ENCODE data around the gene LNPK.

- TF ChIP-seq POLR2A (IDR thresholded peaks at IDR 0.05; ENCODE audit: low read length) (no peak), GATA1 (IDR thresholded peaks at IDR 0.05; ENCODE audit: low read depth, low read length) (no peak)
Measured at GRCh38 chr2:175935289-175936181, 66.5 kb downstream of the LNPK start.

Measured in erythroblast (primary cell).